ENCODE results near the gene AGMO. TPM values are rescaled to one million over a fixed set of nuclear protein-coding genes. Genes with fewer than 3 reads are reported as not detected.
"Not testable (repeated sequence)": the region's sequence is repeated elsewhere in the genome, so short reads cannot be mapped to it uniquely, and the experiment has no call there.

AGMO gene
- total RNA-seq, 2 donors from 2014 or later = not detected

- H3K4me1 Mint-ChIP-seq (ENCODE audit: low read depth); ATAC-seq (replicated peaks in 1 of 2); DNase-seq; H3K36me3 Mint-ChIP-seq (ENCODE audit: insufficient read depth in 2 of 2); H3K9me3 Mint-ChIP-seq; H3K27me3 Mint-ChIP-seq (ENCODE audit: low read depth); H3K27ac Mint-ChIP-seq; H3K4me3 Mint-ChIP-seq: not testable (repeated sequence)
These were observed 260.8 kb downstream of the AGMO start for GRCh38 chr7:15300986-15301385.

DNA sequence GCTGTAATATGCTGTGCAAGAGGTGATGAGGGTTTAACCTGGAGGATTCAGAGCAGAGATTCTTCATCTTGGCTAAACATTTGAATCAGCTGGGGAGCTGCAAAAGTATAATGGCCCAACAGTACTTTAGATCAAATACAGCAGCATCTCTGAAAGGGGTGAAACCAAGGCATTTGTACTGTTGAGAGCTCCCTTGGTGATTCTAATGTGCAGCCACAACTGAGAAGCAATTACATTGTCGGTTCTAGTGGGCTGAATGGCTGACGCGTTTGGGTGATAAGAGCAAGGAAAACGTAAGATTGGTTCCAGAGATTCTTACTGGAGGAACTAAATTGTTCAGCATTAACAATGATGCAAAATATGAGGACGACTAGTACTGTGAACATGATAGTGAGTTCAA, 269.7 kb downstream of the AGMO start:
- ATAC-seq (replicated peaks in 1 of 2) = no peak
- Mint-ChIP-seq H3K9me3 (no peaks in the 10 kb centered on the region), H3K4me3 (no peak overlapping the region), H3K27ac (no peak overlapping the region), H3K27me3 (ENCODE audit: low read depth) (no peaks in the 10 kb centered on the region), H3K36me3 (ENCODE audit: insufficient read depth in 2 of 2) (no peaks in the 10 kb centered on the region), H3K4me1 (ENCODE audit: low read depth) (no peaks in the 10 kb centered on the region)
- no peak for DNase-seq

DNA sequence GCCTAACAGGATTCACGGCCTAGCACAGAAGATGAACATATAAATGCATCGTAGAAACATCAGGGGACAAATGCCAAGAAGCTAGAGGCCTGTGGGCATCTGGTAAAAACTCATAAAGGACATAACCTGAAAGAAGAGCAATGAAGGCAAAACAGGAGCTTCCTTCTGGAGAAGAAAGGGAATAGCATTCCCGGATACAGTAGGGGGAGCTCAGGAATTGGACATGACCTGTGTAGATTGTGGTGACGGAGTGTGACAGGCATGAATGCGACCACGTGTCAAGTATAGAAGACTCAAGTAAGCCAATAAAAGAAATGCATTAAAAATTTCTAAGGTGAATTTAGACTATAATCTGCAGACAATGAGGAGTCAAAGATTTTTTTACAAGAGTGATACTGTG, 270.1 kb downstream of the AGMO start:
- DNase-seq (no peak), ATAC-seq (replicated peaks in 1 of 2) (no peak)
- no peaks in the 10 kb centered on the region for H3K9me3 Mint-ChIP-seq
- no peaks in the 10 kb centered on the region for H3K4me1 Mint-ChIP-seq (ENCODE audit: low read depth)
- H3K4me3 Mint-ChIP-seq = no peak overlapping the region
- H3K27ac Mint-ChIP-seq = no peak overlapping the region
- H3K27me3 Mint-ChIP-seq (ENCODE audit: low read depth) = no peaks in the 10 kb centered on the region
- no peaks in the 10 kb centered on the region for H3K36me3 Mint-ChIP-seq (ENCODE audit: insufficient read depth in 2 of 2)

DNA sequence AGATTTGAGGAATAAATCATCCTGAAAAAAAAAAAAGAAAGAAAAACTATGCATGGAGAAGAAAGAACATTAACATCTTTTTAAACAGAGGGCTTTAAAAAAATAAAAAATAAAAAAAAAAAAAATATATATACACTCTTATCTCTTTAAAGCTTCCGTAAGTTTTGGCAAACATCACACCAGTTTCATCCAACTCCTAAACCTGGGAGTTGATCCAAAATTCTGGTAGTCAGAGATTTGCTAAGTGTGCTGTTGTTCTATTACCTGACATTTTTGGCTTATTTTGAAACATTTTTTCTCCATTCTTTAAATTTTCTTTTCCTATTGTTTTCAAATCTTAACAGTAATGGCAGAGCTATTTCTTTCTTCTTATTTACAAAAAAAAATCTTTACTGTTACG, 273.1 kb downstream of the AGMO start:
- Mint-ChIP-seq H3K9me3 (peaks cover 3 to 5% of the 10 kb centered on the region in 2 donors), H3K4me1 (ENCODE audit: low read depth) (no peaks in the 10 kb centered on the region), H3K36me3 (ENCODE audit: insufficient read depth in 2 of 2) (no peaks in the 10 kb centered on the region), H3K27me3 (ENCODE audit: low read depth) (no peaks in the 10 kb centered on the region), H3K4me3 (no peak overlapping the region), H3K27ac (no peak overlapping the region)
- no peak for ATAC-seq (replicated peaks in 1 of 2)
- DNase-seq = no peak

GRCh38 chr7:15284396-15284795, 277.4 kb downstream of the AGMO start:
- Mint-ChIP-seq H3K9me3 (peaks cover 5 to 7% of the 10 kb centered on the region in 2 donors), H3K27me3 (ENCODE audit: low read depth) (no peaks in the 10 kb centered on the region)
- no peak for ATAC-seq (replicated peaks in 1 of 2)

DNA sequence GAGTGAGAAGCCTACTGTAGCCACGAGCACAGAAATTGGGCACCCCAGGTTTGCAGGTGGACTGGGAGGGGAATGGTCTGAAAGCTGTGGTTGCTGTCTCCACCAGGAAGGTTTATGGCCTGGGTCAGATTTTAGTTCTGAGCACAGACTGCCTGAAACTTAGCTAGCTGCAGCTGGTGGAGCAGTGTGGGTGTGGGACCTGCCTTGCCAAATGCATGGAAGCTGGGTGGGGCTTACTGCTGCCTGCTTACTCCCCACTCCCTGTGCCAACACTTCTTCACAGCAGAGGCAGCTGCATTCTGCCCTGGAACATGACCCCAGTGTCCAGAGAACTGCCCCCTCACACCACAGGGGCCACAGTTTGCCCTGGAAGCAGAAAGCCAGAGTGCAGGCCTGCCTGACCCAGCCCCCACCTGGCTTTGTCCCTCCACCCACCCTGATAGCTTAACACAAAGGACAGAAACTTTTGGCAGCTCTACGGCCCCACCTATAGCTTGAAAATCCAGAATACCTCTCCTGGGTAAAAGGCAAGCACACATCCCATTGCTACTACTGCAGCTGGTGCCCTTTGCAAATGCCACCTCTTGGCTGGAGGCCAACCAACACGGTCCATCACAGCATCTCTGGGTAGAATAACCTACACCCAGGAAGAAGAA, 281.6 kb downstream of the AGMO start:
- Mint-ChIP-seq H3K27ac (no peak overlapping the region), H3K27me3 (ENCODE audit: low read depth) (no peaks in the 10 kb centered on the region), H3K4me3 (no peak overlapping the region), H3K9me3 (peaks cover 8 to 9% of the 10 kb centered on the region in 2 donors), H3K4me1 (ENCODE audit: low read depth) (no peaks in the 10 kb centered on the region), H3K36me3 (ENCODE audit: insufficient read depth in 2 of 2) (no peaks in the 10 kb centered on the region)
- ATAC-seq (replicated peaks in 1 of 2) = no peak
- no peak for DNase-seq

More at GRCh38 chr7:15284396-15284795, 277.4 kb downstream of the AGMO start:
- Mint-ChIP-seq H3K4me3 (no peak overlapping the region), H3K27ac (no peak overlapping the region), H3K36me3 (ENCODE audit: insufficient read depth in 2 of 2) (no peaks in the 10 kb centered on the region), H3K4me1 (ENCODE audit: low read depth) (no peaks in the 10 kb centered on the region)
- no peak for DNase-seq

- H3K4me1 Mint-ChIP-seq (ENCODE audit: low read depth) = no peaks in the 10 kb centered on the region
- DNase-seq (no peak), ATAC-seq (replicated peaks in 1 of 2) (no peak)
- peaks cover 0 to under 1% of the 10 kb centered on the region in 2 donors for H3K36me3 Mint-ChIP-seq (ENCODE audit: insufficient read depth in 2 of 2)
- no peak overlapping the region for H3K4me3 Mint-ChIP-seq
- no peak overlapping the region for H3K27ac Mint-ChIP-seq
- no peaks in the 10 kb centered on the region for H3K27me3 Mint-ChIP-seq (ENCODE audit: low read depth)
- H3K9me3 Mint-ChIP-seq = peaks cover 9 to 12% of the 10 kb centered on the region in 2 donors
These were observed 282.2 kb downstream of the AGMO start for GRCh38 chr7:15279640-15280039.

GRCh38 chr7:15257689-15258088, 304.1 kb downstream of the AGMO start:
- ATAC-seq (replicated peaks in 1 of 2) = no peak
- H3K27me3 Mint-ChIP-seq (ENCODE audit: low read depth) = no peaks in the 10 kb centered on the region
- H3K27ac Mint-ChIP-seq = no peak overlapping the region
- H3K9me3 Mint-ChIP-seq = peaks cover 8 to 12% of the 10 kb centered on the region in 2 donors
- H3K36me3 Mint-ChIP-seq (ENCODE audit: insufficient read depth in 2 of 2) = peaks cover 0 to 3% of the 10 kb centered on the region in 2 donors
- no peak overlapping the region for H3K4me3 Mint-ChIP-seq
- DNase-seq = no peak
- H3K4me1 Mint-ChIP-seq (ENCODE audit: low read depth) = no peaks in the 10 kb centered on the region

- H3K4me3 Mint-ChIP-seq = no peak overlapping the region
- H3K27ac Mint-ChIP-seq = no peak overlapping the region
- ATAC-seq (replicated peaks in 1 of 2) (no peak), DNase-seq (no peak)
- H3K4me1 Mint-ChIP-seq (ENCODE audit: low read depth) = no peaks in the 10 kb centered on the region
- H3K36me3 Mint-ChIP-seq (ENCODE audit: insufficient read depth in 2 of 2) = no peaks in the 10 kb centered on the region
- H3K27me3 Mint-ChIP-seq (ENCODE audit: low read depth) = no peaks in the 10 kb centered on the region
- H3K9me3 Mint-ChIP-seq = peaks cover 4 to 15% of the 10 kb centered on the region in 2 donors
These were observed 309.6 kb downstream of the AGMO start for GRCh38 chr7:15252181-15252580.

DNA sequence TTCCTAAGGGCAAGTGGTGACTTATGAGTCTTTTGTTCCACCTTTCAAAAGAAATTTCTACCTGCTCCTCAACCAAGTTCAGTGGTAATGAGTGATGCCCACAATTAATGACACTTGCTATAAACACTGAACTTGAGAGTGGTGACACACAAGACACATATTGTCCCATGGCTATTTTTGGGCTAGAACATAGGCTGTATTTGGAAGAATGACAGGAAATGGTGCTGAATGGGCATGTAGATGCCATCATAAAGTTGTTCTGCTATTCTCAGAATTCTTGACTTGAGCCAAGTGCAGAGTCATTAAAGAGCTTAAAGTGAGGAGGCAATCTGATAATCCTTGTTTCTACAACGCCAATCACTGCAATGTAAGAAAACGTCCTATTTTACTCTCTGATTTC, 313.3 kb downstream of the AGMO start:
- Mint-ChIP-seq H3K27me3 (ENCODE audit: low read depth) (no peaks in the 10 kb centered on the region), H3K36me3 (ENCODE audit: insufficient read depth in 2 of 2) (no peaks in the 10 kb centered on the region), H3K4me1 (ENCODE audit: low read depth) (no peaks in the 10 kb centered on the region), H3K9me3 (peaks cover 4 to 16% of the 10 kb centered on the region in 2 donors), H3K4me3 (no peak overlapping the region), H3K27ac (no peak overlapping the region)
- ATAC-seq (replicated peaks in 1 of 2) = no peak
- no peak for DNase-seq

DNA sequence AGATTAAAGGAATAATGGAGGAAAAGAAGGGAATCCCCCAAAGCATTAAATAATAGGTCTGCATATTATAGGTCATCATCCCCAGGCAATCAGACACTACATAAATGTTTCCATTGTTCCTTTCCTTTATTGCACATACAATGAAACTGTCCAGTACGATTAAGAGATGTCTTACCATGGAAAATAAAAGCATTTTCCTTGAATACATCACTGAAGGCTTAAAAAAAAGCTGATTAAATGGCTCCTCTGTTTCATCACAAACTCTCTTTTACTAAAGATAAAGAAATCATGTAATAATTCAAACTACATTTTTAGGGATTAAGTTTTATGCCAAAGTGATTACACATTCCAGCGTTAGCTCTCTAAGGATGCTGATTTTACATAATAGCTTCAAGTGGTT, 316.0 kb downstream of the AGMO start:
- H3K36me3 Mint-ChIP-seq (ENCODE audit: insufficient read depth in 2 of 2) = no peaks in the 10 kb centered on the region
- no peak for DNase-seq
- H3K27me3 Mint-ChIP-seq (ENCODE audit: low read depth) = no peaks in the 10 kb centered on the region
- peaks cover 5 to 13% of the 10 kb centered on the region in 2 donors for H3K9me3 Mint-ChIP-seq
- no peak overlapping the region for H3K4me3 Mint-ChIP-seq
- H3K4me1 Mint-ChIP-seq (ENCODE audit: low read depth) = no peaks in the 10 kb centered on the region
- no peak for ATAC-seq (replicated peaks in 1 of 2)
- H3K27ac Mint-ChIP-seq = no peak overlapping the region

GRCh38 chr7:15239801-15240200, 322.0 kb downstream of the AGMO start:
- no peak for ATAC-seq (replicated peaks in 1 of 2)
- Mint-ChIP-seq H3K27ac (no peak overlapping the region), H3K9me3 (peaks cover 2 to 3% of the 10 kb centered on the region in 2 donors), H3K4me3 (no peak overlapping the region), H3K4me1 (ENCODE audit: low read depth) (no peaks in the 10 kb centered on the region), H3K36me3 (ENCODE audit: insufficient read depth in 2 of 2) (no peaks in the 10 kb centered on the region), H3K27me3 (ENCODE audit: low read depth) (no peaks in the 10 kb centered on the region)
- DNase-seq = no peak

DNA sequence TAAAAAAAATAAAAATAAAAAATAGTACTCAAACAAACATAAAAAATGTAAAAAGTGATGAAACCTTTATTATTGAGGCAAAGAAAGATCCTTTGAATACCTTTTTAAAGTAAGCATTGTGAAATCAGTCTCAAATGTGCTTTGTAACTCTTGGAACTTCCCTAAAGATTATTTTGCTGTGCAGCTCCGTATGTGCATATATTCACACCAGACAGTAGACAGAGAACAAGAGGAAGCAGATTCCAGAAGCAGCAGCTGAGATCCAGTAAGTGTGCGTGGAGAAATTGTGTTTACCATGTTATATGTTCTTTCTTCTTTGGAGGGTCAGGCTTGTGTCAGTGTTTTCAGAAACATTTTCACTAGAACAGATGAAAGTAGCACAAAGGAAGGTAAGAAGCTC, 324.9 kb downstream of the AGMO start:
- ATAC-seq (replicated peaks in 1 of 2) = no peak
- H3K9me3 Mint-ChIP-seq = peaks cover 8 to 10% of the 10 kb centered on the region in 2 donors
- H3K36me3 Mint-ChIP-seq (ENCODE audit: insufficient read depth in 2 of 2) = no peaks in the 10 kb centered on the region
- no peak overlapping the region for H3K27ac Mint-ChIP-seq
- H3K27me3 Mint-ChIP-seq (ENCODE audit: low read depth) = no peaks in the 10 kb centered on the region
- H3K4me3 Mint-ChIP-seq = no peak overlapping the region
- H3K4me1 Mint-ChIP-seq (ENCODE audit: low read depth) = no peaks in the 10 kb centered on the region
- DNase-seq = no peak

DNA sequence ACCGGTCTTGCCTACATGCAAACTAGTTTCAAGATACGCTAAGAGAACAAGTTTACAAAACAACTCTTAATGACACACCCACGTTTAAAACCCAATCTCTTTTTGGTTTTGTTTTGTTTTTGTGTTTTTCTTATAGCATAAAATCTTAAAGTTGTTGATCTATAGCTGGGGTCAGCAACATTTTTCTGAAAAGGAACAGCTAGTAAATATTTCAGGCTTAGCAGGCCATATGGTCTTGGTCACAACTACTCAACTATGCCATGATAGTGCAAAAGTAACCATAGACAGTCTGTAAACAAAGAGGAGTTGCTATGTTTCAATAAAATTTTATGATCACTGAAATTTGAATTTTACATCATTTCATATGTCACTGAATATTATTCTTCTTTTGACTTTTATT, 327.4 kb downstream of the AGMO start:
- H3K36me3 Mint-ChIP-seq (ENCODE audit: insufficient read depth in 2 of 2) = peaks cover 0 to 1% of the 10 kb centered on the region in 2 donors
- ATAC-seq (replicated peaks in 1 of 2) = no peak
- no peaks in the 10 kb centered on the region for H3K4me1 Mint-ChIP-seq (ENCODE audit: low read depth)

More for the DNA sequence above, 327.4 kb downstream of the AGMO start:
- H3K27me3 Mint-ChIP-seq (ENCODE audit: low read depth) = no peaks in the 10 kb centered on the region
- no peak overlapping the region for H3K4me3 Mint-ChIP-seq
- peaks cover 8 to 9% of the 10 kb centered on the region in 2 donors for H3K9me3 Mint-ChIP-seq
- no peak overlapping the region for H3K27ac Mint-ChIP-seq
- no peak for DNase-seq

Measured in activated T-cell treated with anti-CD3 and anti-CD28 coated beads, Interleukin-2, amount 50 U/mL, for 72 hours (primary cell).